Measurements from ENCODE around the gene FGD2. TPM values are rescaled to one million over a fixed set of nuclear protein-coding genes. Genes with fewer than 3 reads are reported as not detected.

FGD2 gene
- total and polyA plus RNA-seq, 9 of the 15 experiments (the other 6 are each of a cell fraction or from before 2014, with no cell fraction given) = 0.09 TPM; not detected in 8

- TF ChIP-seq ZNF347 (CRISPR knock-in tag; IDR thresholded peaks at IDR 0.05; ENCODE audit: low read depth) = no peak
- TF ChIP-seq RBM17 (IDR thresholded peaks at IDR 0.05; ENCODE audit: borderline replicate concordance, low read depth, low read length) = no peak
- TF ChIP-seq ZNF507 (tag; conservative IDR thresholded peaks at IDR 0.05) = no peak
- no peak for TF ChIP-seq ELK3 (CRISPR knock-in tag; IDR thresholded peaks at IDR 0.05)
- TF ChIP-seq SRF (CRISPR knock-in tag; IDR thresholded peaks at IDR 0.05) = peak in 1 of 2 experiments; percentile 79; a peak in 1 of 4 replicates
- no peak for TF ChIP-seq MIER1 (IDR thresholded peaks at IDR 0.05; ENCODE audit: low read depth)
- TF ChIP-seq ARID2 (IDR thresholded peaks at IDR 0.05) = no peak; the same call in 1 of the 2 replicates
- no peak for TF ChIP-seq SREBF2 (CRISPR knock-in tag; IDR thresholded peaks at IDR 0.05)
- peak in 1 of 2 experiments; percentile 9; a peak in 1 of 4 replicates for TF ChIP-seq RAD21 (CRISPR knock-in tag; conservative IDR thresholded peaks at IDR 0.05 in 1 of 2, IDR thresholded peaks at IDR 0.05 in 1 of 2)
- no peak for TF ChIP-seq NFE2L1 (tag; IDR thresholded peaks at IDR 0.05; ENCODE audit: borderline replicate concordance, low read depth)
- TF ChIP-seq MEF2D (tag; conservative IDR thresholded peaks at IDR 0.05; ENCODE audit: low read depth) = peak; percentile 19; the same call in 1 of the 2 replicates
- TF ChIP-seq MTA3 (IDR thresholded peaks at IDR 0.05; ENCODE audit: borderline replicate concordance) = no peak
- TF ChIP-seq HMG20A (CRISPR knock-in tag; conservative IDR thresholded peaks at IDR 0.05) = no peak
- TF ChIP-seq SREBF1 (IDR thresholded peaks at IDR 0.05; ENCODE audit: borderline replicate concordance, low read depth, low read length) = no peak
- peak; percentile 13; the same call in 1 of the 2 replicates for TF ChIP-seq E2F1 (CRISPR knock-in tag; IDR thresholded peaks at IDR 0.05)
- TF ChIP-seq RBM22 (IDR thresholded peaks at IDR 0.05; ENCODE audit: low read depth, low read length, poor library complexity, severe bottlenecking) = no peak
- TF ChIP-seq NFXL1 (CRISPR knock-in tag; IDR thresholded peaks at IDR 0.05) = no peak
- TF ChIP-seq TGIF2 (CRISPR knock-in tag; IDR thresholded peaks at IDR 0.05) = peak; percentile 49; the same call in 1 of the 2 replicates
- no peak; the same call in 1 of the 2 replicates for TF ChIP-seq CTBP1 (IDR thresholded peaks at IDR 0.05; ENCODE audit: borderline replicate concordance)
- 0 out of 2 replicates have a peak, but pooled peaks have one; percentile 15 for TF ChIP-seq IRF9 (tag; IDR thresholded peaks at IDR 0.05)
- TF ChIP-seq TEAD4 (IDR thresholded peaks at IDR 0.05; ENCODE audit: low read length) = no peak; the same call in 1 of the 2 replicates
- no peak for TF ChIP-seq TEAD4 (CRISPR knock-in tag; IDR thresholded peaks at IDR 0.05; ENCODE audit: borderline replicate concordance)
- TF ChIP-seq FOXP1 (CRISPR knock-in tag; IDR thresholded peaks at IDR 0.05) = 0 out of 2 replicates have a peak, but pooled peaks have one; percentile 1
- TF ChIP-seq CBX2 (IDR thresholded peaks at IDR 0.05; ENCODE audit: insufficient read depth, low read length, poor library complexity, severe bottlenecking) = no peak
- TF ChIP-seq MCM7 (IDR thresholded peaks at IDR 0.05) = no peak
- TF ChIP-seq NFE2 (IDR thresholded peaks at IDR 0.05; ENCODE audit: low read depth) = no peak
Measured at GRCh38 chr6:37048851-37049757, 43.6 kb downstream of the FGD2 start (continued).
